DOHH2 (cell line): ENCODE data around the gene ALK.

Experiments
- H3F3A ChIP-seq: fragments of 200-600 bp; sonication (generic), shearing (Covaris generic); 2 replicates; pipeline ENCODE4 v1.6.0; 2016; ENCODE audit warnings: antibody characterized with exemption, mild to moderate bottlenecking; ENCODE audit not compliant: control insufficient read depth, insufficient read depth
- H3K27ac ChIP-seq: fragments of 200-600 bp; sonication (generic); 2 replicates; pipeline ENCODE4 v1.5.1; 2014; ENCODE audit warnings: low read depth, mild to moderate bottlenecking, low read length, moderate library complexity
- H3K27me3 ChIP-seq: fragments of 200-600 bp; sonication (generic); 2 replicates; pipeline ENCODE4 v1.6.1; 2014; ENCODE audit warnings: mild to moderate bottlenecking, low read length, mixed read lengths; ENCODE audit not compliant: control insufficient read depth
- H3K36me3 ChIP-seq: fragments of 200-600 bp; sonication (generic); 2 replicates; pipeline ENCODE4 v1.6.1; 2014; ENCODE audit warnings: mild to moderate bottlenecking, low read length, moderate library complexity, mixed read lengths; ENCODE audit not compliant: control insufficient read depth
- H3K4me1 ChIP-seq: fragments of 200-600 bp; sonication (generic); 2 replicates; pipeline ENCODE4 v1.6.1; 2014; ENCODE audit warnings: mild to moderate bottlenecking, low read length, mixed read lengths; ENCODE audit not compliant: control insufficient read depth
- H3K4me2 ChIP-seq: fragments of 200-600 bp; sonication (generic); 2 replicates; pipeline ENCODE4 v1.6.0; 2014; ENCODE audit warnings: mild to moderate bottlenecking, low read length, moderate library complexity
- H3K4me3 ChIP-seq: fragments of 200-600 bp; sonication (generic); 2 replicates; pipeline ENCODE4 v1.5.1; 2014; ENCODE audit warnings: mild to moderate bottlenecking, low read length, mixed read lengths
- H3K79me2 ChIP-seq: fragments of 200-600 bp; sonication (generic); 2 replicates; pipeline ENCODE4 v1.6.1; 2014; ENCODE audit warnings: mild to moderate bottlenecking, low read length, mixed read lengths; ENCODE audit not compliant: control insufficient read depth
- H3K9me2 ChIP-seq: fragments of 200-600 bp; sonication (generic); replicated peaks from 2 replicates; pipeline ENCODE4 v1.6.1; 2014; ENCODE audit warnings: mild to moderate bottlenecking, low read length, mixed read lengths; ENCODE audit not compliant: control insufficient read depth
- H3K9me3 ChIP-seq: fragments of 200-600 bp; sonication (generic); 2 replicates; pipeline ENCODE4 v1.6.1; 2014; ENCODE audit warnings: antibody characterized with exemption, low read length, mixed read lengths; ENCODE audit not compliant: control insufficient read depth, insufficient read depth
- H4K20me1 ChIP-seq: fragments of 200-600 bp; sonication (generic); 2 replicates; pipeline ENCODE4 v1.6.0; 2014; ENCODE audit warnings: low read depth, mild to moderate bottlenecking, antibody characterized with exemption, low read length, moderate library complexity; ENCODE audit not compliant: control insufficient read depth, insufficient read depth
- CTCF ChIP-seq: fragments of 200-600 bp; sonication (generic); IDR thresholded peaks from one replicate; pipeline ENCODE4 v1.5.1; 2014; ENCODE audit warnings: antibody characterized with exemption, mild to moderate bottlenecking, low read depth, low read length; ENCODE audit not compliant: poor library complexity, severe bottlenecking
- EZH2phosphoT487 ChIP-seq: fragments of 200-600 bp; sonication (generic); IDR thresholded peaks from 2 replicates; pipeline ENCODE4 v1.6.1; 2017; ENCODE audit warnings: borderline replicate concordance, mild to moderate bottlenecking, antibody characterized with exemption, low read length, moderate library complexity, mixed read lengths

The ALK gene

GRCh38 chr2:29615841-29616240 is 305.5 kb downstream of the ALK start:
- Histone ChIP-seq H3K9me2 (no peaks in the 10 kb centered on the region), H3K79me2 (no peaks in the 10 kb centered on the region), H3K9me3 (no peaks in the 10 kb centered on the region), H3F3A (no peaks in the 10 kb centered on the region), H3K4me1 (no peaks in the 10 kb centered on the region), H3K4me2 (no peak overlapping the region), H3K4me3 (no peak overlapping the region), H3K36me3 (no peaks in the 10 kb centered on the region), H3K27me3 (no peaks in the 10 kb centered on the region; the same call in 1 of the 2 replicates), H3K27ac (no peak overlapping the region), H4K20me1 (no peaks in the 10 kb centered on the region)
- TF ChIP-seq EZH2phosphoT487: no peak

- H3K4me3 ChIP-seq: no peak overlapping the region
- no peaks in the 10 kb centered on the region for H4K20me1 ChIP-seq
- H3K27me3 ChIP-seq: no peaks in the 10 kb centered on the region; the same call in 1 of the 2 replicates
- H3F3A ChIP-seq: no peaks in the 10 kb centered on the region
- TF ChIP-seq EZH2phosphoT487 (no peak), CTCF (no peak)
- no peaks in the 10 kb centered on the region for H3K79me2 ChIP-seq
- no peaks in the 10 kb centered on the region for H3K36me3 ChIP-seq
- no peaks in the 10 kb centered on the region for H3K9me2 ChIP-seq
- H3K27ac ChIP-seq: no peak overlapping the region
- no peak overlapping the region for H3K4me2 ChIP-seq
- H3K4me1 ChIP-seq: no peaks in the 10 kb centered on the region
- H3K9me3 ChIP-seq: no peaks in the 10 kb centered on the region
Measured at GRCh38 chr2:29615183-29615582, 306.2 kb downstream of the ALK start.

- Histone ChIP-seq H3K9me3 (no peaks in the 10 kb centered on the region), H3K27me3 (no peaks in the 10 kb centered on the region; the same call in 1 of the 2 replicates), H4K20me1 (no peaks in the 10 kb centered on the region), H3K27ac (no peak overlapping the region), H3K79me2 (no peaks in the 10 kb centered on the region), H3K4me2 (no peak overlapping the region), H3K9me2 (no peaks in the 10 kb centered on the region), H3K4me3 (no peak overlapping the region), H3K36me3 (no peaks in the 10 kb centered on the region), H3K4me1 (no peaks in the 10 kb centered on the region), H3F3A (no peaks in the 10 kb centered on the region)
- TF ChIP-seq CTCF (no peak), EZH2phosphoT487 (no peak)
Measured at GRCh38 chr2:29614295-29614830, 307.0 kb downstream of the ALK start.

GRCh38 chr2:29613792-29614266 is 307.6 kb downstream of the ALK start:
- H3K4me1 ChIP-seq: no peaks in the 10 kb centered on the region

More at GRCh38 chr2:29613792-29614266, 307.6 kb downstream of the ALK start:
- Histone ChIP-seq H3K27me3 (no peaks in the 10 kb centered on the region; the same call in 1 of the 2 replicates), H4K20me1 (no peaks in the 10 kb centered on the region), H3F3A (no peaks in the 10 kb centered on the region), H3K36me3 (no peaks in the 10 kb centered on the region), H3K27ac (no peak overlapping the region), H3K9me3 (no peaks in the 10 kb centered on the region), H3K9me2 (no peaks in the 10 kb centered on the region), H3K4me3 (no peak overlapping the region), H3K4me2 (no peak overlapping the region), H3K79me2 (no peaks in the 10 kb centered on the region)
- TF ChIP-seq CTCF: no peak
- no peak for TF ChIP-seq EZH2phosphoT487
